ENCODE measurements around the gene MCAT.

MCAT gene

GRCh38 chr22:43118024-43118849 lies 25.0 kb downstream of the MCAT start:
- no peak overlapping the region for H3K4me3 ChIP-seq (ENCODE audit: low read depth, low read length)

DNA sequence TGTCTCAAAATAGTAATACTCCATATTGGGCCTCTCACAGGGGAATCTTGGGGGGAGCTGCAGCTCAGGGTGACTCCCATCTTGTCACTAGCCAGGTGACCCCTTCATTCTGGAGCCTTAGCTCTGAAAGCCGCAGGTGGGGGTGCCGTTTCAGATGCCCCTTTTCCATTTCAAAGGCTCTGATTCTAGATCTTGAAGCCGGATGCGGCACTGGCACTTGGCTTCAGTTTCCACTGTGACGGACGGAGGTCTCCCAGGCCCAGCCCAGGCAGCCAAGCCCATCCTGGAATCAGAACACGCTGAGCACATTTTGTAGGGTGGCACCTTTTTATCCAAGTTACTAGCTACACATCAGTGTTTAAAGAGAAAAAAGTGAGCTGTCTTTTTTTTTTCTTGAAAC lies 26.3 kb downstream of the MCAT start:
- H3K4me3 ChIP-seq (ENCODE audit: low read depth, low read length), result no peak overlapping the region
- TF ChIP-seq, protein P1, sequence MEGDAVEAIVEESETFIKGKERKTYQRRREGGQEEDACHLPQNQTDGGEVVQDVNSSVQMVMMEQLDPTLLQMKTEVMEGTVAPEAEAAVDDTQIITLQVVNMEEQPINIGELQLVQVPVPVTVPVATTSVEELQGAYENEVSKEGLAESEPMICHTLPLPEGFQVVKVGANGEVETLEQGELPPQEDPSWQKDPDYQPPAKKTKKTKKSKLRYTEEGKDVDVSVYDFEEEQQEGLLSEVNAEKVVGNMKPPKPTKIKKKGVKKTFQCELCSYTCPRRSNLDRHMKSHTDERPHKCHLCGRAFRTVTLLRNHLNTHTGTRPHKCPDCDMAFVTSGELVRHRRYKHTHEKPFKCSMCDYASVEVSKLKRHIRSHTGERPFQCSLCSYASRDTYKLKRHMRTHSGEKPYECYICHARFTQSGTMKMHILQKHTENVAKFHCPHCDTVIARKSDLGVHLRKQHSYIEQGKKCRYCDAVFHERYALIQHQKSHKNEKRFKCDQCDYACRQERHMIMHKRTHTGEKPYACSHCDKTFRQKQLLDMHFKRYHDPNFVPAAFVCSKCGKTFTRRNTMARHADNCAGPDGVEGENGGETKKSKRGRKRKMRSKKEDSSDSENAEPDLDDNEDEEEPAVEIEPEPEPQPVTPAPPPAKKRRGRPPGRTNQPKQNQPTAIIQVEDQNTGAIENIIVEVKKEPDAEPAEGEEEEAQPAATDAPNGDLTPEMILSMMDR (IDR thresholded peaks at IDR 0.05; ENCODE audit: low read depth, low read length), result no peak

More at GRCh38 chr22:43118024-43118849, 25.0 kb downstream of the MCAT start:
- TF ChIP-seq, protein P1 (IDR thresholded peaks at IDR 0.05; ENCODE audit: low read depth, low read length), result no peak

- no peak overlapping the region for H3K4me3 ChIP-seq (ENCODE audit: low read depth, low read length)
- TF ChIP-seq, protein P1 (IDR thresholded peaks at IDR 0.05; ENCODE audit: low read depth, low read length), result no peak
Observed at GRCh38 chr22:43114958-43115357, 28.2 kb downstream of the MCAT start.

DNA sequence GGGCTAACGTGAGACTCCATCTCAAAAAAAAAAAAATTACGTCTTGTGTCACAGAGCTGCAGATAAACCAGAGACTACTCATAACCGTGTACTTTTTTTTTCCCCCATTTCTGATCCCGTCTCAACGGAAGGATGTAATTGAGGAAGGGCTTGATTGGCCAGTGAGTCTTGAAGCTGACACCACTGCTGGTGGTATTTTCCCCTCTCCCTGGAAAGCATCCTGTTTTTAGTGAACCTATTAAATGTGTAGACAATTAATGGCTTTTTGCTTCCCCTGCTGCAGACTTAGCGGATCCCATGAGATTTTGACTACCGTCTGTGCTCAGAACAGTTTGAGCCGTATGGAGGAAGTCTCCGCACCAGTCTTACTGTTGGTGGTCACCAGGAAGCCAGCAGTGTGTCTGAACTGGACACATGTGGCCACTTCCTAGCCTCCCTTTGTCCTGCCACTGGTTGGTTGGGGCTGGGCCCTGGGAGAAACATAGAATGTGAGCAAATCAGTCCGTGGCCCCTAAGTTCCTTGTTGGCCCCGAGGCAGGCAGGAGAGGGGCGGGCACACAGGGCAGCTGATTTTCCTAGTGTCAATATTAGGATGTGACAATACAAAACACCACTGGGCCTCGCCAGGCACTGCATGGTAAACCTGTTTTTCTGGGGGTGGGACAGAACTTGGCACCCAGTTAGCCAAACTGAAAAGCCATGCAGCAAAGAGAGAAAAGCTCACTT lies 29.5 kb downstream of the MCAT start:
- H3K4me3 ChIP-seq (ENCODE audit: low read depth, low read length), result no peak overlapping the region
- TF ChIP-seq, protein P1 (IDR thresholded peaks at IDR 0.05; ENCODE audit: low read depth, low read length), result no peak

GRCh38 chr22:43110927-43111623 lies 32.1 kb downstream of the MCAT start:
- H3K4me3 ChIP-seq (ENCODE audit: low read depth, low read length), result peak overlapping the region; percentile 57
- TF ChIP-seq, protein P1 (IDR thresholded peaks at IDR 0.05; ENCODE audit: low read depth, low read length), result no peak

DNA sequence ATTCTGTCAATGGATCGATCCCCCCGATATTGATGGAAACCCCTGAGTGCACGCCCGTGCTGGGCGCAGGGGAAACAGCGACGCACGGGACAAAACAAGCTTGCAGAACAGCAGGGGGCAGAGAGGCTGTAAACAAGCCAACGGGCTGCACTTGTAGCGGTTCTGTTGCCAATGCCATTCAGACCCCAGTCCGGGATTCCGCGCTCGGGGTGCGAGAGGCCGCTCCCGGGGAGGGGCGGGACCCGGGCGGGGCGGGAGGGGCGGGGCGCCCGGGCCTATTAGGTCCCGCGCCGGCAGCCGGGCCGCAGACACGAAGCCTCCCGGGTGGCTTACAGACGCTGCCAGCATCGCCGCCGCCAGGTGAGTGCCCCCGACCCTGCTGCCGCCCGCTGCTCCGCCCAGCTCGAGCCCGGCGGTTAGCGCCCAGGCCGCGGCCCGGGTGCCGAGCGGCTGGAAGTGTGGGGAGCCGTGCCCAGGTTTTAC lies 32.7 kb downstream of the MCAT start, which contains the start of gene BIK:
Gene BIK (plus strand): TSS at position 307 of the 483 bp plus-strand sequence. CDS start 13,273 bp downstream, outside the sequence.
- TF ChIP-seq, protein P1 (IDR thresholded peaks at IDR 0.05; ENCODE audit: low read depth, low read length), result 0 out of 2 replicates have a peak, but pooled peaks have one; percentile 14
- peak within 1 kb of the TSS; percentile 57 for H3K4me3 ChIP-seq (ENCODE audit: low read depth, low read length)
